Spleen (tissue), 7 donors: Measurements from ENCODE around the gene C5orf15.

Experiments
- CTCF ChIP-seq, 11 experiments: fragments of 200-600 bp in 7 of 11; fragments of 450-650 bp in 4 of 11; sonication (generic) in 4 of 11; IDR thresholded peaks in 8 of 11; conservative IDR thresholded peaks in 3 of 11; 1 replicate in 7 of 11; 2 replicates in 4 of 11; pipeline versions ENCODE4 v1.4.0 to v1.8.0; 2016 to 2021; ENCODE audit warnings: antibody characterized with exemption in 11 of 11, inconsistent platforms in 4 of 11, mild to moderate bottlenecking in 1 of 11
- POLR2A ChIP-seq, 3 donors: fragments of 450-650 bp; IDR thresholded peaks; one replicate each; pipeline ENCODE4 v1.5.1; 2017; ENCODE audit warnings: antibody characterized with exemption in 3 of 3, mild to moderate bottlenecking in 1 of 3
- POLR2AphosphoS5 ChIP-seq, 3 donors: sonication (generic); formaldehyde crosslinking; IDR thresholded peaks; one replicate each; pipeline ENCODE4 v1.5.1; 2017; ENCODE audit warnings: antibody characterized with exemption in 3 of 3
- donor health status: DM: no; HTN: no; CAD: no; lungs with moderate emphysema.
- donor health status: DM: no; HTN: no; CAD: no.
- donor health status: DM: no; HTN: no; CAD: no.

GRCh38 chr5:133995341-133995740 lies 26.9 kb upstream of the C5orf15 start:
- TF ChIP-seq CTCF (IDR thresholded peaks at IDR 0.05 in 8 of 11, conservative IDR thresholded peaks at IDR 0.05 in 3 of 11) (no peak), POLR2A (IDR thresholded peaks at IDR 0.05) (no peak), POLR2AphosphoS5 (IDR thresholded peaks at IDR 0.05) (no peak)
